NCI-H2081 treated with DMSO at 0.1 percent for 48 hours (cell line): Measurements from ENCODE around the gene ID1.
"Not testable (repeated sequence)": the region's sequence is repeated elsewhere in the genome, so short reads cannot be mapped to it uniquely, and the experiment has no call there.

Source experiments
- DNase-seq: peaks from one replicate; lab custom pipeline; 2025; lab: John Stamatoyannopoulos, UW

Gene ID1

GRCh38 chr20:31638317-31638716 lies 33.2 kb downstream of the ID1 start:
- no peak for DNase-seq

- no peak for DNase-seq
Observed at GRCh38 chr20:31638816-31639215, 33.7 kb downstream of the ID1 start.

GRCh38 chr20:31640259-31640658 lies 35.2 kb downstream of the ID1 start:
- DNase-seq, result no peak

- no peak for DNase-seq
Observed at GRCh38 chr20:31641391-31641790, 36.3 kb downstream of the ID1 start.

- no peak for DNase-seq
Observed at GRCh38 chr20:31642837-31643236, 37.7 kb downstream of the ID1 start.

GRCh38 chr20:31643522-31643921 lies 38.4 kb downstream of the ID1 start:
- no peak for DNase-seq

GRCh38 chr20:31644701-31645100 lies 39.6 kb downstream of the ID1 start:
- no peak for DNase-seq

DNA sequence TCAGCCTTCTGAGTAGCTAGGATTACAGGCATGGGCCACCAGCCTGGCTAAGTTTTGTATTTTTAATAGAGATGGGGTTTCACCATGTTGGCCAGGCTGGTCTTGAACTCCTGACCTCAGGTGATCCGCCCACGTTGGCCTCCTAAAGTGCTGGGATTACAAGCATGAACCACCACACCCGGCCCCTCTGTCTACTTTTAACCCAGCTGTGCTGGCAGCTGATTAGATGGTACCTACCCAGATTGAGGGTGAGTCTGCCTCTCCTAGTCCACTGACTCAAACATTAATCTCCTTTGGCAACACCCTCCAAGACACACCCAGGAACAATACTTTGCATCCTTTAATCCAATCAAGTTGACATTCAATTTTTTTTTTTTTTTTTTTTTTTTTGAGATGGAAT lies 43.0 kb downstream of the ID1 start:
- not testable (repeated sequence) for DNase-seq

GRCh38 chr20:31652917-31653396 lies 47.9 kb downstream of the ID1 start:
- DNase-seq, result peak; percentile 39

- no peak for DNase-seq
Observed at GRCh38 chr20:31653561-31653960, 48.5 kb downstream of the ID1 start.

DNA sequence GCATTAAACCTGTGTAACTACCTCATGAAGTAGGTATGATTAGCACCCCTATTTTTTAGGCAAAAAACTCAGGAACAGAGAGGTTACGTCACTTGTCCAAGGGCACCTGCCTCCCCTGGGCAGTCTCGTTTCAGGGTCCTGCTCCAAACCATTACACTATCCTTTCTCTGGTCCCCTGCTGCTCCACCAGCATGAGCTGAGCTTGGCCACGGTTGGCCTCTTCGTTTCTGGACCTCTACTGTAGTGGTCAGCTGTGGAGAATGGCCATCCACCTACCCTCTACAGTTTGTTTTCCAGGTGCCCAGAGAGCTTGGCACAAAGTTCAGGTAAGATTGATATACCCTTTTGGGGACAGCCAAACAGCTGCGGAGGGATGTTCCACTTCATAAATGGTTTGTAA lies 49.4 kb downstream of the ID1 start:
- no peak for DNase-seq
